DOHH2 (cell line): ENCODE data around the gene PDE8A.

Experiments used
- H3F3A ChIP-seq: fragments of 200-600 bp; sonication (generic), shearing (Covaris generic); 2 replicates; pipeline ENCODE4 v1.6.0; 2016; ENCODE audit warnings: antibody characterized with exemption, mild to moderate bottlenecking; ENCODE audit not compliant: control insufficient read depth, insufficient read depth
- H3K27ac ChIP-seq: fragments of 200-600 bp; sonication (generic); 2 replicates; pipeline ENCODE4 v1.5.1; 2014; ENCODE audit warnings: low read depth, mild to moderate bottlenecking, low read length, moderate library complexity
- H3K27me3 ChIP-seq: fragments of 200-600 bp; sonication (generic); 2 replicates; pipeline ENCODE4 v1.6.1; 2014; ENCODE audit warnings: mild to moderate bottlenecking, low read length, mixed read lengths; ENCODE audit not compliant: control insufficient read depth
- H3K36me3 ChIP-seq: fragments of 200-600 bp; sonication (generic); 2 replicates; pipeline ENCODE4 v1.6.1; 2014; ENCODE audit warnings: mild to moderate bottlenecking, low read length, moderate library complexity, mixed read lengths; ENCODE audit not compliant: control insufficient read depth
- H3K4me1 ChIP-seq: fragments of 200-600 bp; sonication (generic); 2 replicates; pipeline ENCODE4 v1.6.1; 2014; ENCODE audit warnings: mild to moderate bottlenecking, low read length, mixed read lengths; ENCODE audit not compliant: control insufficient read depth
- H3K4me2 ChIP-seq: fragments of 200-600 bp; sonication (generic); 2 replicates; pipeline ENCODE4 v1.6.0; 2014; ENCODE audit warnings: mild to moderate bottlenecking, low read length, moderate library complexity
- H3K4me3 ChIP-seq: fragments of 200-600 bp; sonication (generic); 2 replicates; pipeline ENCODE4 v1.5.1; 2014; ENCODE audit warnings: mild to moderate bottlenecking, low read length, mixed read lengths
- H3K79me2 ChIP-seq: fragments of 200-600 bp; sonication (generic); 2 replicates; pipeline ENCODE4 v1.6.1; 2014; ENCODE audit warnings: mild to moderate bottlenecking, low read length, mixed read lengths; ENCODE audit not compliant: control insufficient read depth
- H3K9me2 ChIP-seq: fragments of 200-600 bp; sonication (generic); replicated peaks from 2 replicates; pipeline ENCODE4 v1.6.1; 2014; ENCODE audit warnings: mild to moderate bottlenecking, low read length, mixed read lengths; ENCODE audit not compliant: control insufficient read depth
- H3K9me3 ChIP-seq: fragments of 200-600 bp; sonication (generic); 2 replicates; pipeline ENCODE4 v1.6.1; 2014; ENCODE audit warnings: antibody characterized with exemption, low read length, mixed read lengths; ENCODE audit not compliant: control insufficient read depth, insufficient read depth
- H4K20me1 ChIP-seq: fragments of 200-600 bp; sonication (generic); 2 replicates; pipeline ENCODE4 v1.6.0; 2014; ENCODE audit warnings: low read depth, mild to moderate bottlenecking, antibody characterized with exemption, low read length, moderate library complexity; ENCODE audit not compliant: control insufficient read depth, insufficient read depth
- CTCF ChIP-seq: fragments of 200-600 bp; sonication (generic); IDR thresholded peaks from one replicate; pipeline ENCODE4 v1.5.1; 2014; ENCODE audit warnings: antibody characterized with exemption, mild to moderate bottlenecking, low read depth, low read length; ENCODE audit not compliant: poor library complexity, severe bottlenecking
- EZH2phosphoT487 ChIP-seq: fragments of 200-600 bp; sonication (generic); IDR thresholded peaks from 2 replicates; pipeline ENCODE4 v1.6.1; 2017; ENCODE audit warnings: borderline replicate concordance, mild to moderate bottlenecking, antibody characterized with exemption, low read length, moderate library complexity, mixed read lengths

PDE8A gene

GRCh38 chr15:85003593-85004312, 22.1 kb downstream of the PDE8A start:
- Histone ChIP-seq H3K4me2 (peak overlapping the region; percentile 37), H4K20me1 (no peaks in the 10 kb centered on the region), H3K4me1 (peaks cover 38% of the 10 kb centered on the region), H3K9me2 (no peaks in the 10 kb centered on the region), H3K4me3 (no peak overlapping the region), H3K27ac (peak overlapping the region; percentile 3; the same call in 1 of the 2 replicates), H3F3A (peaks cover 7% of the 10 kb centered on the region; the same call in 1 of the 2 replicates), H3K79me2 (peaks cover 40% of the 10 kb centered on the region), H3K36me3 (no peaks in the 10 kb centered on the region), H3K27me3 (no peaks in the 10 kb centered on the region), H3K9me3 (no peaks in the 10 kb centered on the region)
- TF ChIP-seq EZH2phosphoT487 (no peak), CTCF (no peak)

DNA sequence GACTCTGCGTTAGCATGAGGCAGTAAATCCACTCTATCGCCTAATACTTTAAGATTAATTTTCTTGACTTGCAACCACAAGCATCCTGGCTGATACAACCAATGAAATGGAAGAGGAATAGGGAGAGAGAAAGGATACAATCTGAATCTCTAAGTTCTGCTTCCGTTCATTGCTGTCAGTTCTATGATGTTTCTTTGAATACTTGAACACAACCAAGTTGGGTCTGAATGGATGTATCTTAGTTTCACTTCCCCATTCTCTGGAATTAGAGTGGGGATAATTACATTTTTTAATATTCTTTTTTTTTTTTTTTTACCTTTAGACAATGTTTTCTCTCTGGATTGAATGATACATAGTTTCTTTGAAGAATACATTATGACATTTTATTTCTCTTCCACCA, 22.9 kb downstream of the PDE8A start:
- Histone ChIP-seq H3K4me1 (peaks cover 46% of the 10 kb centered on the region), H3K27ac (peak overlapping the region; percentile 3; the same call in 1 of the 2 replicates), H3K4me2 (peak overlapping the region; percentile 37), H3K27me3 (no peaks in the 10 kb centered on the region), H4K20me1 (no peaks in the 10 kb centered on the region), H3K79me2 (peaks cover 48% of the 10 kb centered on the region), H3F3A (peaks cover 7% of the 10 kb centered on the region; the same call in 1 of the 2 replicates), H3K36me3 (no peaks in the 10 kb centered on the region), H3K9me3 (no peaks in the 10 kb centered on the region), H3K9me2 (no peaks in the 10 kb centered on the region), H3K4me3 (no peak overlapping the region)
- TF ChIP-seq CTCF = no peak
- no peak for TF ChIP-seq EZH2phosphoT487

- H3K4me3 ChIP-seq = no peak overlapping the region
- peak; percentile 10 for TF ChIP-seq CTCF
- TF ChIP-seq EZH2phosphoT487 = no peak
- peaks cover 50% of the 10 kb centered on the region for H3K79me2 ChIP-seq
- no peaks in the 10 kb centered on the region for H3K36me3 ChIP-seq
- peaks cover 14% of the 10 kb centered on the region for H3F3A ChIP-seq
- peaks cover 54% of the 10 kb centered on the region for H3K4me1 ChIP-seq
- no peaks in the 10 kb centered on the region for H3K9me3 ChIP-seq
- no peak overlapping the region for H3K4me2 ChIP-seq
- no peaks in the 10 kb centered on the region for H4K20me1 ChIP-seq
- no peak overlapping the region for H3K27ac ChIP-seq
- H3K9me2 ChIP-seq = no peaks in the 10 kb centered on the region
- H3K27me3 ChIP-seq = no peaks in the 10 kb centered on the region
Measured at GRCh38 chr15:85005319-85005718, 23.7 kb downstream of the PDE8A start.
